ENCODE data around the gene OR2A7.
"Not testable (repeated sequence)": the region's sequence is repeated elsewhere in the genome, so short reads cannot be mapped to it uniquely, and the experiment has no call there.

OR2A7 gene

GRCh38 chr7:144247674-144248330, 16.8 kb downstream of the OR2A7 start:
- DNase-seq: not testable (repeated sequence)

DNA sequence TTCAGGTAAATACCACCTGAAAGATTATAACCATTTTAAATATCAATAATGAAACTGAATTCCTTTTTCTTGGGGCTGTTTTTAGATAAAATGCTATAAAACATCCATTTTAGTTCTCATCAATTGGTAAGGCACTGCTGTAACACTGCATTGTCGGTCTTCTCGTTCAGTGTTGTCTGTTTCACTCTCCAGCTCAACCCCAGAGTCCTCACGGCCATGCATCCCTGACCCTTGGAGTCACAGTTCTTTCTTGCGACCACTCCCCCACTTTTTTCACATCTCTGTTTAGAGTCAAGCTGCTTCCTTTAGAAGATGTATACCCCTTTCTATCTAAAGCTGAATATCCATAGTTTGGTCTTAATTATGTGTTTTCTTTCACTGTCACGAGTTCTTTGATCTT, 17.6 kb downstream of the OR2A7 start:
- not testable (repeated sequence) for DNase-seq

- DNase-seq: not testable (repeated sequence)
Observed at GRCh38 chr7:144245372-144245771, 19.2 kb downstream of the OR2A7 start.

DNA sequence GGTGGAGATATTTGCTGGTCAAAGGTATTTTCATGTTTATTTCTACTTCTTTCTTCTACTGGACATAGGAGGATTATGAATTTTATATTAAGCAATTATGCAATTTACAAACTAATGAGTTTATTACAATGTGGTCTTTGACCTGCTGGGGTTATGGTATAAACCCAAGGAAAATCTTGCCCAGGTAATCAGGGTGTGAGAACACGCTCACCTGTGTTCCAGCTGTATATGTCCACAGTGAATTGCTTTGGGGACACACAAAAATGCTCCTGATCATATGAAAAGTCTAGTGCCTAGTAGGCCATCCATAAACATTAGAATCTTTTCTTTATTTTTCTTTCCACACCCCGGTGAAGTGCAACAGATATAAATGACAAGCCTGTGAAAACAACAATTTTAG, 25.2 kb downstream of the OR2A7 start, which contains the start of gene OR2A42:
OR2A42 (minus strand) TSS at position 241 of the 400 bp plus-strand sequence. CDS start 6,762 bp downstream, outside the sequence.
- not testable (repeated sequence) for DNase-seq

- not testable (repeated sequence) for DNase-seq
Observed at GRCh38 chr7:144238530-144239082, 26.0 kb downstream of the OR2A7 start.

DNA sequence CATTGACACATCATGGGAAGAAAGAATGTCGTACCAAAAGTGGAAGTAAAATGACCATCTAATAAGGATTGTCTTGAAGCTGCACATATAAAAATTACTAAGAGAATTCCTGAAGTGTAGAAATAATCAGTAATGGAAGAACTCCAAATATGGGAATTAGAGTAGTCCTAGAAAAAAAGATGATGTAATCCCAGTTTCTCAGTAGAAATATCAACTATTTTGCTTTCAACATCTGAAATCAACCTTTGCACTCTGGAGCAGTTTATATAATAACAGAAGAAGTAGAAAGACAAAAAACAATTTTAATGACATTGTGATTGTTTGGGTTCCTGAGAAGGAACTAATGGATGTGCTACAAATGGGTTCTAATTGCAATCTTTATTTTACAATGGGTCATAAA, 31.6 kb downstream of the OR2A7 start:
- not testable (repeated sequence) for DNase-seq

DNA sequence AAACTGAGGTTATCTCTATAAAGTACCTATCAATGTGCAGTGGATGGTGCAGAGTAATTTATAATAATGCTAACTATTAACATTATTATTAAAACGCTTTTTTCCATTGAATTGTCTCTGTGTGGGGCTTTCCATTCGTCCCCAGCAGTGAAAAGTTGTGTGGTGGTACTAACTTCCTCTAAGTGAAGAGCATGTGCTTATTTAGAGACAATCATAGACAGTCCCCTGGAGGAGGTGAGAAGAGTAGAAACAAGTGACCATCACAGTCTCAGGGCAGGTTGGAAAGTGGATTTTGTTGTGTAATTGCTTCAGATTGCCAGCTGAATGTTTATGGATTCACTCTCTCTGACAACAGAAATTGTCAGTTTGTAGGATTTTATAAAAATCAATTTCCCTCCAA, 33.6 kb downstream of the OR2A7 start:
- not testable (repeated sequence) for DNase-seq

DNA sequence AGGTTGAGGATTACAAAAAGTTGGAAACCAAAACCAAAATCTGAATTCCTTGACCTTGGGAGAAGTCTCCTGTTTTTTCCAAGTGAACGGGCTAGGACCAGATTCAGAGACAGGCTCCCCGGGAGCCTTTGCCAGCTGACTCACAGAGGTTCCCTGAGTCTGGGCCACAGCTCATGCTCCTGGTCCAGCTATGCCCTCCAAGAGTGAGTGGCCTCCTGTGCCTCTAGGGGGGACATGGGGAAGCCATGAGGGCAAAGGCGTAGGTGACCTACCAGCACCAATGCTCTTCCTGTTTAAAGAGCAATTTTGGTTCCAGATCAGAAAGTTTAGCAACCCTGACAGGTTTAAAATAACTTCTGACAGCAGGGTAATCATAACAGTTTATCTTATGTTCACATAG, 35.8 kb downstream of the OR2A7 start:
- DNase-seq: not testable (repeated sequence)

GRCh38 chr7:144226866-144227265, 37.7 kb downstream of the OR2A7 start:
- DNase-seq: not testable (repeated sequence)

DNA sequence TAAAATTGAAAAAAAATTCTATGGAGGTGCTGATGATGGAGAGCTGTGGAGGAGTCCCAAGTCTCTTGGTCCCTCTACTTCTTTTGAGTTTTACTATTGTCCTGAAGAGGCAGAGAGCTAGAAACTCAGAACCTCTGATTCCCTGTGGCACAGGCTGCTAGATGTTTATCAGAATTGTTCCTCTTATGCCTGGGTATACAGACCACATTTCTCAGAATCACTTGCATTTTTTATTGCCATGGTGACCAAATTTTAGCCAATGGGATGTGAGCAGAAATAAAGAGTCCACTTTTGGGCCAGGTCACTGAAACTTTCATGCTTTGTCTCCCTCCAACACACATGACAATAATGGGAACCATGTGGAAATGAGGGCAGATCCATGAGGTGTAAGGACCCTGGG, 40.9 kb downstream of the OR2A7 start:
- not testable (repeated sequence) for DNase-seq

DNA sequence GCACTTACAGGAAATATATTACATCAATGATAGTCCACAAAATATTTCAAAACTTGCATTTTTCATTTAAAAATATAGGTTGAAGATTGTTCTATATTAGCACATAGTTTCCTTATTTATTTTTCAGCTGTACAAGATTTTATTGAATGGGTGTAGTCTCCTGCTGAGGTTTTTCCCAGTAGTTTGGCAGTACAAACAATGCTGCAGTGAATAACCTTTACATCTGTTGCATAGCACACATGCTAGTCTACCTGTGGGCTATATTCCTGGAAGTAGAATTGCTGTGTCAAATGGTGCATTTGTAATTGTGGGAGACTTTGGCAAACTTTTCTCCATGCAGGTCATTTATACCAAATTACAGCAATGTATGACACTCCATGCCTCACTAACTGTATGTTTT, 44.1 kb downstream of the OR2A7 start:
- DNase-seq: not testable (repeated sequence)

DNA sequence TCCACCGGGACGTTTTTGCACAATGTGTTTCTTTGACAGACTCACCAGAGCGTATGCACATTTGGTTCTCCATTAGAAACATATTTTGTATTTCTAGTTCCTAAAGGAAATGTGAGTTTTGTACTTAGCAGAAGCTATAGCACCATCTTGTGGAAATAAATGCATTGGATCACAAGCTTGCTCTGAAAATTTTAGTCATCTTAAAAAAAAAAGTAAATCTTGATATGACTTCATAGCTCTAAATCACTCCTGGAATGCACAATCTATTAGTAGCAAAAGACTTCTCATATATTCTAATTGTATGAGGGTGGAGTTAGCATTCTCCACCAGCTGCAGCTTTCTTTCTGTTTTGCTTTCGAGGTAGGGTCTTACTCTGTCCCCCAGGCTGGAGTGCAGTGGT, 45.4 kb downstream of the OR2A7 start:
- not testable (repeated sequence) for DNase-seq

DNA sequence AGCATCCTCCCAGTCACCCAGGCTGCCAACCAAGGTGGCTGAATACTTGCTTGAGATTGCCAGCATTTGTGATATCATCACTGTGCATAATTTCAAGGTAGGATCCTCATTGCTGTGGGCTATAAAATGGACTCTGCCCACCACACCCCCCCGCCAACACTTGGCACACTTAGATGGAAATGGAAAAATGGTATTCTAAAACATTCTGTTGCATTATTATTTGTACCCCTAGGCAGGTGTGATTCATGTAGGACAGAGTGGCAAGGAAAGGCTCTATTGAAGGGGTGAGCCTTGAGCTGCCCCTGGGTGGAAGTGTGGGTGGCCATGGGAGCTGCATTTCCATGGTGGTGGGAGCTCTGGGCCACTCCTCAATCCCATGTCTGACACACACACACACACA, 46.0 kb downstream of the OR2A7 start:
- not testable (repeated sequence) for DNase-seq

DNA sequence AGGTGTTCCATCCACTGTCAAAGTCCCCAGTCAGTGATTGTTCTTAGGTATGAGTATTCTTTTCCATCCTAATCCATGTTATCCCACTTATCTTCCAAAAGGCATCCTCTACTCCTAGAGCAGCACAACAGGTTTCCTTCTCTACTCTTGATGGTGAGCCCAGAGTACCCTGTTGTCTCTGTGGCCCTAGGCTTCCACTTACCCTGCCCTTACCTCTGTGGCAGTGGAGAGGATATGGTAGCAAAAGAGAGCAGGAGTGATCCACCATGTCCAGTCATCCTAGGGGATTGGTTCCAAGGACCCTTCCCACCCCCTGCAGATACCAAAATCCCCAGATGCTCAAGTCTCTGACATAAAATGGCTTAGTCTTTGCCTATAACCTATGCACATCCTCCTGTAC, 47.4 kb downstream of the OR2A7 start:
- DNase-seq: not testable (repeated sequence)

Measured in activated naive CD4-positive, alpha-beta T cell (primary cell).